HG02884 (cell line): Measurements from ENCODE around the gene FAM76B.
A peak's percentile ranks its signal among the peaks of the same experiment; 100 is the strongest.

Source experiments
- ATAC-seq: cut with Tn5 transposase; IDR thresholded peaks from one replicate; pipeline ENCODE4 v1.9.1; 2021; ENCODE audit warnings: mild to moderate bottlenecking, moderate library complexity; ENCODE audit not compliant: unreplicated experiment

The FAM76B gene

DNA sequence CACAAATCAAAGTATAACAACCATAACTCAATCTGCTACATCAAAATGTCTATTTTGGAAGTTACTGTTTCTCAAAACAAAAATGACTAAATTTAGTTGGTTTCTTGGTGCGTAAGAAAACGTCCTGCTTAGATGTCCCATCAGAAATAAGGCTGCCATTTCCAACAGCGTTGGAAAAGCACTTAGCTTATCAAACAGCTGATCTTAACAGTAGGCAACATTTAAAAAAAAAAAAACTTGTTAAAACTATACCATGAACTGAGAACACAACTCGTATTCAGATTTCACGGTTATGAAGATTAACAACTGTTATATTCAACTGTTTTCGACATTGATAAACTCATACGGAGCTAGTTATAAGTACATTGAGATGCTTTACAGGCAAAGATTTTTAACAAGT lies 3.1 kb upstream of the FAM76B start:
- ATAC-seq = no peak

GRCh38 chr11:95792200-95792599 lies 2.6 kb upstream of the FAM76B start:
- no peak for ATAC-seq

DNA sequence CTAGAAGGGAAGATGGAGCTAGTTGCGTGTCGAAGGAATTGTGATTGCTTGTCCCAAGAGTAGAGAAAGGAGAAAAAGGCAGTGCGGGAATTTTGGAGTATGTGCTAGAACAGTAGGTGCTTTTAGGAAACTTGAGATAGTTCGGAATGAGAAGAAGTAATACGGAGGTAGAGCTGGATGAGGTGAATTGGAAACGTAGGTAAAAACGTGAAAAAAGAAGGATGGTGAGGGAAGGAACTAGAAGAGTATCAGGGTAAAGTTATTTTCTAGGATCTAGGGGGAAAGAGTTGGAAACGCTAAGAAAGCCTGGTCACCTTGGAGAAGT lies 2.1 kb upstream of the FAM76B start:
- ATAC-seq = no peak

GRCh38 chr11:95790933-95791708 lies 1.5 kb upstream of the FAM76B start:
- no peak for ATAC-seq

- peak; percentile 65 for ATAC-seq
These were observed 746 bp upstream of the FAM76B start, which contains the start of gene CEP57 for GRCh38 chr11:95790123-95790932. CEP57 (plus strand) TSS chr11:95790498; CDS start chr11:95790699, 201 bp downstream.

DNA sequence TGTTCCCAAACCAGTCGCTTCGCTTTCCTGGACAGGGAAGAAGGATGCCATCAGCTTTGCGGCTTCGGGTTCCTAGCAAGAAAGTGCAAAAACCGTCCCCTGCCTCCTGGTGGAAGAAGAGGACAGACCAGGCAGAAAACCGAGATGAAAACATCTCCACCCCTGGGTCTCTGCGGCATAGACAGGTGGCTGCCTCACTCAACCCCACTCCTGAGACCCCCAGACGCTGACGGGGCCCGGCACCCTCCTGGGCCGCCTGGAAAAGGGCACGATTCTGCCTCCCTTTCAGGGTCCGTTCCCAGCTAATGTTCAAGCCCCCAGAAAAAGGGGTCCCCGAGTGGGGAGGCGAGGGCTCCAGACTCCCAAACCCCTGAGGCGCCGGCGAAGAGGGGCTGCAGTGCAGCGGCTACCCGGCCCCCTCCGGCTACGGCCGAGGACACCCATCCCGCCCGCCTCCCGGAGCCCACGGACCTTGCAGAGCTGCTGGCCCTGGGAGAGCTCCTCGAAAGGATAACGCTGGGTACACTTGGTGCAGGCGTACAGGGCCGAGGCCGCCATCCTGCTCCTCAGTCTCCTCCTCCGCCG lies 569 bp downstream of the FAM76B start:
- no peak for ATAC-seq

GRCh38 chr11:95780544-95780943 lies 9.0 kb downstream of the FAM76B start:
- ATAC-seq = no peak

DNA sequence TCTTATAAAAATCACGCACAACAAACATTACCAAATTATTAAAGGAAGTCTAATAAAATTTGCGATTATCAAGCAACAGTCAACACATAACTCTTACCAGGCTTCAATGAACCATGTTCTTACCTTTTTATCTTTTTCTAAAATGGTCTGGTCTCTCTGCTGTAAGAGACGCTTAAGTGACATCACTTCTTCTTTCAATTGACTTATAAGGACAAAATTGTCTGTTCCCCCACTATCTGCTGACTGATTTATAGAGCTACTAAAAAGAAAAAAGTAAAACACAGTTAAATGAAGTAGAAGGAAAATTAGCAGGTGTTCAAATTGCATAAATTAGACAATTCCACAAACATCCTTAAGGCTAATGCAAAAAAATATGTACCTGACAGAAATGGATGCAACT lies 10.9 kb downstream of the FAM76B start:
- ATAC-seq = no peak

DNA sequence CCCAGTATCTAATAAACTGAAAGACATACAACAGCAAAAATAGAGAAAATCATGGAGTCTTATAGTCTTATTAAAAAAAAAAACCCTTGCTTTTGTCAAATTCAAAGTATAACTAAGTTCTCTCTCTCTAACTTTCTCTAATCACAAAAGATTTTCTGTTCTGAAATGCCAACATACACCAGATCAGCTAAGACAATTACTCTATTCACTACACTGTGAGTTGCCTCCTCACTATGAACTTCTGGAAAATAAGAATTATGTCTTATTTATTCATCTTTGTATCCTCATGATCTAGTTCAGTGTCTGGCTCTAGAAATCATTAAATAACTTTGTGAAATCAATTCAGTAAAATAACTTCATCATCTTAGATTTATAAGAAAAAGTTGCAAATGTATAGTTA lies 12.7 kb downstream of the FAM76B start:
- no peak for ATAC-seq

GRCh38 chr11:95768521-95768920 lies 21.1 kb downstream of the FAM76B start:
- ATAC-seq = no peak

- no peak for ATAC-seq
These were observed 22.1 kb downstream of the FAM76B start for GRCh38 chr11:95767498-95767897.

- no peak for ATAC-seq
These were observed 22.9 kb downstream of the FAM76B start for GRCh38 chr11:95766701-95767100.

DNA sequence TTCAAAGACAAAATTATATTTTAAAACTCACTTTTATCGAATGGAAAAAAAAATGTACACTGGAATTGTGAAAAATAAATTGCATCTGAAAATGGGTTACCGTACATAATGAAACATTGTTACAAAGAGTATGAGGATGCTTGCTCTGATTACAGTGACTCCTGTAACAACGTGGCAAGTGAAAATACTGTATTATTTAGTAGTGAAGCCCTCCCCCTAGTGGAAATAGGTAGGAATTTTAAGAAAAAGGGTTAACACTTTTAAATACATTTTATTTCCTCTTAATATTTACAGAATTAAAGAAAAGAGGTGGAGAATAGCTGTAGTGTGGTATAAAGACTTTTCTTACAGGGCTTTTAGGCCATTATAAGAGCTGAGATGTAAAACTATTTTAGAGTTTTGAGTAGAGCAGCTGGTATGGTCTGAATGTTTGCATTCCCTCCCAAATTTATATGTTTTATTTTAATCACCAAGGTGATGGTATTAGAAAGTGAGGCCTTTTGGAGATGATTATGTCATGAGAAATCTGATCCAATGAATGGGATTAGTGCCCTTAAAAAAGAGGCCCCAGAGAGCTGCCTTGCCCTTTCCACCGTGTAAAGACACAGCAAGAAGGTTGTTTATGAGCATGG lies 25.2 kb downstream of the FAM76B start:
- peak; percentile 59 for ATAC-seq

DNA sequence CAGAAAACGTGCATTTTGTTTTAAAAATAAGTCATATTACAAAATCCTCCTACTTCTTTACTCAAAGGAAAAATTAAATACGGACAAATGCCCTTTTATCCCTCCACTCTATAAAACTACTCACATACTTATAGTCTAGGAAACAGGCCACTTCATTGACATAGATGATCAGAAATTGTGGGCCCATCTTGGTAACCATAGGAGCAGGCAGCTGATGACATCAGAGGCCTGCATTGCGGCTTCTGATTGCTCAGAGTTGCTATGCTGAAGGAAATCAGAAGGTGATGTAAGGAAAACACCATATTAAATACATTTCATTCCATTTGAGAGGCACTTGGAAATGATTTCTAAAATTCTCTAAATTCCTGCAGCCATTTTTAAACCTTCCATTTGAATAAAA lies 27.0 kb downstream of the FAM76B start:
- ATAC-seq = no peak

- ATAC-seq = no peak
These were observed 28.6 kb downstream of the FAM76B start for GRCh38 chr11:95760941-95761340.

DNA sequence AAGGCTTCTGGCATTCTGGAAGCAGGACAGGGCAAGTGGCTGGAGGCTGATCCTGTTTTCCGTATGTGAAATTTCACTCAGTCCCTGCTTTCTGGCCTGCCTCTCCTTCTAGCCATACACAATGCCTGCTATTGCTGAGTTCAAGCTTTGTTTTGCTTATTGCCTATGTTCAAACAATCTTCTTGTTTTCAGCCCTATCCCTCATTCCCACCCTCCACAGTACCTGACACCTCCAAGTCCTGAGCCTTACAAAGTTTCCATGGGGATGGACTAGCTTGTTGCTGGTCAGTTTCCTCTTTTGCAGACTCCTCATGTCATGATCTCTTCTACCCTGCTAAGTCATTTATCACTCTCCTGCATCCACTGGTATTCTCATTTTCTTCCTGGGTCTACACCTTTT lies 38.1 kb downstream of the FAM76B start:
- no peak for ATAC-seq

GRCh38 chr11:95750101-95750500 lies 39.5 kb downstream of the FAM76B start:
- no peak for ATAC-seq

- no peak for ATAC-seq
These were observed 50.3 kb downstream of the FAM76B start for GRCh38 chr11:95739108-95739938.

- ATAC-seq = no peak
These were observed 52.8 kb downstream of the FAM76B start for GRCh38 chr11:95736809-95737208.

GRCh38 chr11:95736355-95736754 lies 53.2 kb downstream of the FAM76B start:
- no peak for ATAC-seq
